ENCODE data around the gene NOL4L.

The NOL4L gene

DNA sequence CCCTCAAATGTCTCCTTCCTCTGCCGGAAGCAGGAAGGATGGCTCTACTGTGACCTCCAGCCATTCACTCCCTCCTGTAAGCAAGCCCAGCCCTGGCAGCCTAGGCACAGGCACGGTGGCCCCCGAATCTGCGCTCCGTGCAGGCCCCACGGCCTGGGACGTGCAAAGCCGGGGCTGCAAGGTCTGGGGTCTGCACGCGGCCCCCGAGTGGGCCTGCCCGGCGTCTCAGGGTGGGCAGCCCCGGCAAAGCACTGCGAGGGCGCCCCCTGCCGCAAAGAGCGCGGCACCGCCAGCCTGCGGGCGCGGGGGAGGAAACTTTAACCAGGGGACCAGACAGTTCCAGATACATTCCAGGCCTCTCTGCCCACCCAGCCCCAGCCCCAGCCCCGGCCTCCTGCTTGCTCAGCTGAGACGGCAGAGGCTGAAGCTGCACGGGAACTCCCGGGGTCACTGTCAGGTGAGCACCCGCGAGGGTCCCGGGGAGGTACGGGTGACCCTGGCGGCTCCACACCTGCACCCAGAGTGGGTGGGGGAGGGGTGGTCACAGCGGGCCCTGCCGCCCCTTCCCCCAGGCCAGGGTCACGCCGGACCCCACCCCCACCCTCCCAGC is 128.2 kb downstream of the NOL4L start:
- DNase-seq (ENCODE audit: low spot score), result no peak

DNA sequence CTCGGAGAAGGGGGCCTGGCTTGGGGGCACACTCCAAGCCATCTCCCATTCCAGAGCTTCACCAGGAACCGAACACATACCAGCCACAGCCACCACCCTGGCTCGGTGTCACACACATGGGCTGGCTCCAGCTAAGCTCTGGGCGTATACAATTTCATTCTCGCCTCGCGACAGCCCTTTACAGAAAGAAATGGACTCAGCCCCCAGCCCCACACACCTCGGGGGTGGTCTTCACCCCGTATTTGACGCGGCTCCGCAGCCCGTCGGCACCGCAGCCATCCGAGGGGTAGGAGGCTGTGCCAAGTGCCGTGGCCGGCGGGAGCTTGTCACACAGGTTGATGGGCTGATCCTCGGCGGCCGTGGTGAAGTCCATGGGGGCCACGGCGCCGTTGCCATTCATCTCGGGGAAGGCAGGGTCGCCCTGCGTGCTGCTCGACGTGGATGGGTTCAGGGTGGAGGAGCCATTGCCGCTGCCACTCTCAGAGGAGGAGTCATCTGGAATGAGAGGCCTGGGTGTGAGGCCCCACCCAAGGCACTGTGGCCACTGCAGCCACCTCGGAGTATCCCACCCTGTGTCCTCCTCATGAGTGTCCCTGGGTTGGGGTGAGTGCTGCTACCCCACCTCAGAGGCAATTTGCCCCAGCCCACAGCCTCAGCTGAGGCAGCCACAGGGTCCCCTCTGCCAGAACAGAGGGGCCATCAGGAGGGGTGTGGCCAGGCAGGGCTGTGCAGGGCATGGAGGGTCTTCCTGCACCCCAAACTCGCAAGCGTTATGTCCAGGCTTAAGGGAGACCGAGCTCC is 129.0 kb downstream of the NOL4L start:
- DNase-seq (ENCODE audit: low spot score), result no peak

DNA sequence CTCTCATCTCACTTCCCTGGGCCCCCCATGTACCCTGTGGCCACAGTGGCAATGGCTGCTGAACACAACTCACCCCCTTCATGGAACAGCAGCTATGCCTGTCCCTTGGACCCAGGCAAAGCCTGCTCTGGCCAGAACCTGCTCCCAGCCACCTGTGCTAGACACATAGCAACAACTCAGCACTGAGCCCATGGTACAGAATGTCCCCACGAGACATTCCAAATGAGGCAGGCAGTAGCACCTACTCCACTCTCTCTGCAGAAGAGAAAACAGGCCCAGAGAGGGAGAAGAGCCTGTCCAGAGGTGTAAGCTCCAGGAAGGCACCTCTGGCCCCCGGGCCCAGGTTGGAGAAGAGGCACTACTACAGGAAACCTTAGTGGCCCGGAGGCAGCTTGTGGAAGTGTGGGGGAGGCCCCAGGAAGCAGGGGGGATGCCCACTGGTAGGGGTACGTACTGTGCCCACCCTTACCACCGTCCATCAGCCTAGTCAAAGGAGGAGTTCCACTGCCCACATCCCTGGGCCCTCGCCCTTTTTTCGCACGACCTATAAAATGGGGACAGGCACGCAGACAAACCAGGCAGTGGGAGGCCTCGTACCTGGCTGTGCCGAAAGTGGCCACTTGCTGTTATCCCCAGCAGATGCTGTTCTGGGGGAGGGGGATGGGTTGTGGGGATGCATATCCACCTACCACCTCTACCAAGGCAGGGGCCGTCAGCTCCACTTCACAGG is 129.8 kb downstream of the NOL4L start:
- no peak for DNase-seq (ENCODE audit: low spot score)

DNA sequence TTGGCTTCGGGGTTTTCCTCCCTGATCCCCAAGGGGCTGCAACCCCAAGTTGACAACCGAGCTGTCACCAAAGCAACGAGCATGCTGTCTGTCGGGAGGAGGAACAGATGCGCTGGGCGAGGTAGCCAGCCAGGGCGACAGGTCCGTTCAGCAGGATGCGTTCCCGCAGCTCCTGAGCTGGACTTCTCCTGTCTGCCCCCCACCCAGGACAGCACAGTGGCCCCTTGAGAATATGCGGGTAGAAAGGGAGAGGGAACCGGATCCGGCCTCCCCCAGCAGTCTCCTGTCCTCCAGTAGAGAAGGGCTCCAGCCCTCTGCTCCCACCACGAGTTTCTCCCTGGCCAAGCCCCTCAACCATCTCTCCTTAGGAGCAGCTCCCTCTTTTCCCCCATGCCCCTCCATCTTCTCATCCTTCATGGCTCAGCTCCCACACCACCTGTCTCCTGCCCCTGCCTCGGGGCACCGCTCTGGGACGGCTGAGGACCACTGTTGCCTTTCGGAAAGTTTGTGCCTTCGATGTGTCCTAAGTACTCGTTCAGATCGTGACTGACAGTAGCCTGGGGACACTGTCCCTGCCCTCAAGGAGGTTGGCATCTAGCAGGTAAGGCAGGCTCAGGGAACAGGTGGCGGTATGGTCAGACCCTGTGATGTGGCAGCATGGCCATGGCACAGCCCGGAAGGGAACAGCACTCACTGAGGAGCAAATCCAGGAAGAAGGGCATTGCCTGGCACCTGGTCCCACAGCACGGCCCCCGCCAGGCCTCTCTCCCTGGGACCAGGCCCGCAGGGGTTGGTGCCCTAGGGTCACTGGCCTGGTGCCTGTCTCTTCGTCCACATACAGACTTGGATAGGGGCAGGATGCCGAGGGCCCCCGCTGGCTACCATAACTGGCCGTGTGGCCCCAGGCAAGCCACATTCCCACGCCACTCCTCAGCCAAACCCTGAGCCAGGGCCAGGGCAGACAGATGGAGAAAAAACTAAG is 130.7 kb downstream of the NOL4L start:
- DNase-seq (ENCODE audit: low spot score), result no peak

DNA sequence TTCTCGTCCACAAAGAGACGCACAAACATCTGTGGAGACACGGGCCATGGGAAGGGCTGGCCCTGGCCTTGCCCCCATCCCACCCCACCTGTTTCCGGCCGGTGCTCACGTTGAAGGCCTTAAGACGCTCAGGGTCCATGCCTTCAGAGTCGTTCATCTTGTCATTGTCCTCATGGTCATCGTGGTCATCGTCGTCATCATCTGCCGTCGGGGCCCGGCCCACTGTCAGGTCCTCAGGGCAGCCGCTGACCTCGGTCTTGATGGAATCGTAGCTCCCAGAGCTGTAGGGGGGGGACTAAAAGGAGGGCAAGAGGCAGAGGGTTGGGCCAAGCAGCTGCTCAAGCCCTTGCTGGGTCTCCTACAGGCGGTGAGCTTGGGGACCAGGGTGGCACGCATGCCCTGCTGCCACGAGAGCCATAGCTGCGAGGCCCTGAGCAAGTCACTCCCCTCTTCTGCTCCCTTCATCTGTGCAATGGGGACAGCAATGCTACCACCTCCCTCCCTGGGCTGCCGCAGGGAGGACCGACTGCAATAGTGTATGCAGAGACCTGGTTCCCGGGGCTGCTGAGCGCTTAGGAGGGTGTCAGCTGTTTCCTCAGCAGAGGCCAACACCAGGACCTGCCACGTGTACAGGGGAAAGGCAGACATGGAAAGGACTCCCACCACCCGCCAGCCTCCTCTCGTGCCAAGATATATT is 131.5 kb downstream of the NOL4L start:
- no peak for DNase-seq (ENCODE audit: low spot score)

DNA sequence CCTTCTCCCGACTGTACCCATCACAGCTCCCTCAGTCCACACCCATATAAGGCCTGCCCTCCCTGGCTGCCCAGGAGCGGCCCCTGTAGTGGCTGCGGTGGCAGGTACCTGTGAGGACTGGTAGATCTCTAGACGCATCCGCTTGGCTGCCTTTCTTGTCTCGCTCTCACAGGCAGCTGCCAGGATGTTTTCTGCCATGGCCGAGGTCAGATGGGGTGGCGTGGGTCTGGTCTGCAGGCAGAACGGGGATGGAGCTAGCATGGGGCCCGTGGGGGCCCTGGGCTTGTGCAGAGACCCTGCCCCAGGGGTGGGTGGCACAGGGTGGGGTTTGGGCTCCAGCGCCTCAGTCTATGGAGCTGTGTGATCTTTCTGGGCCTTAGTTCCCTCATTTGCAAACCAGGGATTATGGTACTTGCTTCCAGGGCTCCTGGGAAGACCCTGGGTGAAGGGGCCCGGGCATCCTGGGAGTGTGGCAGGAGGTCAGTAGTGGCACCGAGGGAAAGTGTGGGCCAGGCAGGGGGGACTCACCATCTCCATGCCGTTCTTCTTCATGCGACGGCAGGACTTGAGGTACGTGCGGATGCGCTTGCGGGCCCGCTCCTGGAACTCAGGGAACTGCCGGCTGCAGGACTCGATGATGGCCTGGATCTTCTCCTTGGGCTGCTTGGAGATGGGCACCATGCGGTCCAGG is 132.2 kb downstream of the NOL4L start:
- DNase-seq (ENCODE audit: low spot score), result no peak

DNA sequence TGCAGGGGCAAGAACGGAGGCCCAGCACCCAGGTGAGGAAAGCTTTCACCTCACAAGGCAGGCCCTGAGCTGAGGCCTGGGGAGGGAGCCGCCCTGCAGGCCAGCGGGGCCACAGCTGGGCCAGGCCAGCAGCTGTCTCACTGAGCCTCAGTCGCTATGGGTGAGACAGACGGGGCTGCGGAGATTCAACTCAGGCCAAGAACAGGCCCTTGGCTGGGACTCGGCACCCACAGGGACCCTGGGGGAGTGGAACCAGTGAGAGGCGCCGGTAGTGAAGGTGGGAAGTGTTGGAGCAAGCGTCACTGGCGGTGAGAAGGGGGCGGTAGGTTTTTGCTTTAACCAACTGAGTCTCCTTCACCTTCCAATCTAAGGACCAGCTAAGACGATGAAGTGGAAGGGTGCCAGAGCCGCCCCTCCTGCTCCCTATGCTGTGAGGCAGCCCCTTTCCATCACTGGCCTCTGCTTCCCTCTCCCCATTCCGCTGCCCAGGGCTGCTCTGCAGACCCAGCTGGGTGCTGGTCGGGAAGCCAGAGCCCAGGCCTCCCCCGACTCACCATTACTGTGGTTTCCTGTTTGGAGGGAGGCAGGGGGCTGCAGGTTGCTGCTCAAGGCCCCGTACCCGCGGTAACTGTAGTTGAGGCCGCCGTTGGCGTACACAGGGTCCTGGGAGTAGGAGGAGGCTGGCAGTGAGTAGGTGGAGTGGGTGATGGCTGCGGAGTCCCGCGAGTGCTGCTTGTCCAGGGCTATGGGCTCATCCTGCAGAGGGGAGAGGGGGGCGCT is 133.3 kb downstream of the NOL4L start:
- DNase-seq (ENCODE audit: low spot score), result no peak

DNA sequence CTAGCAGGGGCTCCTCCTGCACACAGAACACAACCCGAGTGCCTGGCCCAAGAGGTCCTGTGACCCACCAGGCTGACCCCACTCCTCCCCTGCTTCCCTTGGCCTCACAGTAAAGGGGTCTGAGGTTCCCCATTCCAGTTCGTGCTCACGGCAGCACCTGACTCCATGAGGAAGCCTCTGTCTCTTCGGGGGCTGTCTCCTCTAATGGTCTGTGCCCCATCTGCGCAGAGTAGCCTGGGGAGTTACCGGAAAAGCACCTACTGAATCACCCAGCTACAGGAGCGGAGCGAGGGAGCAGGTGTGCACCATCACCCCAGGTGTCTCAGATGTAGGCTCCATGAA is 133.8 kb downstream of the NOL4L start:
- no peak for DNase-seq (ENCODE audit: low spot score)

DNA sequence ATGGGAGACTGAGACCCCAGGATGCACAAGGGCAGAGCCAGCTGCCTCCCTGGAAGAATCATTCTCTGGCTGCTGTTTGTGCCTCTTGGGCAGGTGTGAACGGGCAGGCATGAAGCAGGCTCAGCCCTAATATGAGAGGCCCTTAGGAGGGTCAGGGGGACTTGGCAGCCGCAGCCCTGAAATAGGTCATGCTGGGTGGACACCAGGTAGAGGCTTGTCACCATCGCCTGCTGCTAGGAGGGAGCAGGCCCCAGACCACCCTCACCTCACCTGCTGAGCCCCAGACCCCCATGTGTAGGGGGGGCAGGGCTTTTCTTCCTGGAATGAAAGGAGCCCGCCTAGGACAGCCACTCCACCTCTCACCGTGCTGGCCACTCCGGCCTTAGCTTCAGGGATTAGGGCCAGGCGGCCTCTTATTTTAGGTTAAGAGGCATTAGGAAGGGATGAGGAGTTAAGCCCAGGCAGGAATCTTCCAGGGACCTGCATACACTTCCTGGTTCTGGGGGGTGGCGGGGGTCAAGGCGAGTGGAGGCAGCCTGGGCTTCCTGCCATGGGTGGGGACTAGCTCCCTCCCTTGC is 134.6 kb downstream of the NOL4L start:
- no peak for DNase-seq (ENCODE audit: low spot score)

DNA sequence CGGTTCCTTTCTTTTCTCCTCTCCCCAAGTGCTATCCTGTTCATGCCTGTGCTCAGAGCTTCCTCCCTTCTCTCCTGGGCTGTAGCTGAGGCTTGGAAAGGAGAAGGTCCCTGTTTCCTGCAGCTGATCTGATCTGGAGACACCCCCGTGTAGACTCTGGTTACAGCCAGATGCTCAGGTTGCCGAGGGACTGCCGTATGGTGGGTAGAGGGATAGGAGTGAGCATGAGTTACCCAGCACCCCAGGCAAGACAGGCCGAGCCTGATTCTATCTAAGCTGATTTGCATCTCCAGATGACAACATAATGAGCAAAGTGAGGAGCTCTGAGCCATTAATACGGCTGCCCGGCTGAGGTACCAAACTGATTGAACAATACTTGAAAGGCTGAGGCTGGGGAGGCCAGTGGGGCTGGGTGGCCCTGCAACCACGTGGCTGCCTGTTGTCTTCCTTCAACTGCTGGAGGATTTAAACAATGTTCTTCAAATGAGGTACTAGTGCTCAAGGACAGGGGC is 135.2 kb downstream of the NOL4L start:
- DNase-seq (ENCODE audit: low spot score), result no peak

DNA sequence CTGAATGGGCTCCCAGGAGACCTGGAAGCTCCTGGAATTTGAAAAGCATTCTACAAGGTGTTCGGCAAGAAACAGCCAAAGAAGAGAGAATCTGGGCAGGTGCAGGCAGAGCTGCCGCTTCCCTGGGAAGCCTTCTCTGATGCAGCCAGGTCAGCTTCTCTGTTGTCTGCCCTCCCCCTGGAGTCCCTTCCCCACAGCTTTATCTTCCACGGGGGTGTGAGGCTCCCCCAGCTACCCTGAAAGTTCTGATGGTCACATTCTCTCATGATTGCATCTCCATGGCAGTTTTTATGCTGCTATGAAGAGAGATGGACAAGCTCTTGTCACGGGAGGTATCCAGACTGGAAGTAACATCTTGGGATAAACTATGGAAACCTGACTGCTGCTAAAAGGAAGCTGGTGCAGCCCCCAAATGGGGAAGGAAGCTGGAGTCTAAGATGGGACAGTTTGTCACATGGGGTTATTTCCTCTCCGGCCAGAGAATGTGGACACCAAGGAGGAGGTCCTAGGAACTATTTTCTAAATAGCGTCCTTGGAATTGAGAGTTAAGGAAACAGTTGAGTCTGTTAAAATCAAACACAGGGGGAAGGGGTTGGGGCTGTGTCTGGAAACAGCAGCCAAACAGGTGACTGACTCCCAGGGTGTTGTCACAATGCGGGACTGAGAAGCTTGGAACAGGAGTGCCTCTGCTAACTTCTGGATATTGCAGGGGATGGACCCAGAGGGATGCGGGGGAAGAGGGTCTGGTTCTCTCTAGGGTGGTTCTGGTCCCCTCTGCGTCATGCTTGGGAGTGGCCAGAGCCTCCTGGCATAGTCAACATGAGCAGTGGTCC is 135.9 kb downstream of the NOL4L start:
- no peak for DNase-seq (ENCODE audit: low spot score)

DNA sequence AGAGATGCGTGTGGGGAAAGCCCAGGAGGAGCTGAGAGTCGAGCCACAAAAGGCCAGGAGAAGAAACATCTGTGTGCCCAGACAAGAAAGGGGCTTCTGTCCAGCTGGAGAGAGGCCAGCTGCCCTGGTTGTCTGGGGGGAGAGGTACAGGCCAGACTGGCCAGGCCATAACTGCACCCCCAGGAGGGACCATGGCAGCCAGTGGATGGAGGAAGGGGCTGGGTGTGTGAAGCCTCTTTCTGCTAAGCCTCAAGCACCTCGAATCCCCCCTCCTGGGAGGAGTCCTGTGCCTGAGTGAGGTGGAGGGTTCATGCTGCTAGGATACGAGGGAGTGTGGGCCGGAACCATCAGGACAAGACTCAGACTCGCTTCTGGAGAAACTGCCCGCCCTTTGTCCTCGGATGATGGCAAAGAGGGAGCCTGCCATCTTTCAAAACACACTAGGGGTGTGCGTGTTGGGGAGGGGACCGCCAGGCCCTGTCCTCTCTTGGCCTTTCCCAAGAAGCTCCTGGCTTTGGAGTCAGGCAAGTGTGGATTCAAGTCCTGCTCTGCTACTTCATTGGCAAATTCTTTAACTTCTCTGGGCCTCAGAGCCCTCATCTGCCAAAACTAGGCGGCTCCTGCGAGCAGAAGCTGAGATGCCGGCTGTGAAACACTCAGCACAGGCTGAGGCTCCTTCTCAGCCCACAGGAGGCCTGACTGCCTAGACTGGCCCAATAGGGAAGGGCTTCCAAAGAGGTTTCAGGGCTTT is 136.7 kb downstream of the NOL4L start:
- DNase-seq (ENCODE audit: low spot score), result no peak

DNA sequence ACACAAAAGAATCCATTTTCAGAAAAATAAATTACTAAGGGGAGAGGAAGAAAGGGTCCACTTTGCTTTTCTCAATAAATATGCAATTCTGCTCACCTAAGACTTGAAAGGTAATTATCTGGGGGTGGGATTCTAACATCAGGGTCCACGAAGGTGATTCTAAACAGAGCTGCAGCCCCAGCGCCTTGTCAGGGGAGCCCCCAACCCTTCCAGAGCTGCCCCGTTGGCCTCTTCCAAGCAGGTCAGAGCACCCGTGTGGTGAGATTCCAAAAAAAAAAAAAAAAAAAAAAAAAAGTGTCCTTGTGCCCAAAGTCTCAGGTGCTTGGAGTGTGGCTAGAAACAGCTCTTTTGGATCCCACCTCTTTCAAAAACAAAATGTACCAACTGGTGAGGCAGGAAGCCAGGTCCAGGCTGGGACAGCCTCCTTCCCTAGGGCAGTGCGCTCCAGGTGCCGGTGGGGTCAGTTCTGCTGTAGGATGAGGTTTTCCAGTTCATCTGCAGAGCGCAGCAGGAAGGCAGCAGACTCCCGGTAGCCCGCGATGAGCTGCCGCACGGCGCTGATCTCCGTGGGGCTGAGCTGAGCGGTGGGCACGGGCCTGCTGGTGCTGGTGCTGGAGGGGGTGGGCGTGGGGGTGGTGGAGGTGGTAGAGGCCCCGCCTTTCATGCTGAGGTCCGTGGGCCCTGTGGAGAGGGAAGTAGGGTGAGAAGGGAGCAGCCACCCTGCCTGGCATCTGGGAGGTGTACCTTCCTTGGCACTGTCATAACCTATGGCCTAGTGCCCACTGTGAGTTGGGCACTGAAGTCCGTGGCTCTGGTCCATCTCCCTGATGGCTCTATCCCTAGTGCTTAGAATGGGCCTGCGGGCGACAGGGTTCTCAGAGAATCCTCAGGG is 137.8 kb downstream of the NOL4L start:
- DNase-seq (ENCODE audit: low spot score), result no peak

DNA sequence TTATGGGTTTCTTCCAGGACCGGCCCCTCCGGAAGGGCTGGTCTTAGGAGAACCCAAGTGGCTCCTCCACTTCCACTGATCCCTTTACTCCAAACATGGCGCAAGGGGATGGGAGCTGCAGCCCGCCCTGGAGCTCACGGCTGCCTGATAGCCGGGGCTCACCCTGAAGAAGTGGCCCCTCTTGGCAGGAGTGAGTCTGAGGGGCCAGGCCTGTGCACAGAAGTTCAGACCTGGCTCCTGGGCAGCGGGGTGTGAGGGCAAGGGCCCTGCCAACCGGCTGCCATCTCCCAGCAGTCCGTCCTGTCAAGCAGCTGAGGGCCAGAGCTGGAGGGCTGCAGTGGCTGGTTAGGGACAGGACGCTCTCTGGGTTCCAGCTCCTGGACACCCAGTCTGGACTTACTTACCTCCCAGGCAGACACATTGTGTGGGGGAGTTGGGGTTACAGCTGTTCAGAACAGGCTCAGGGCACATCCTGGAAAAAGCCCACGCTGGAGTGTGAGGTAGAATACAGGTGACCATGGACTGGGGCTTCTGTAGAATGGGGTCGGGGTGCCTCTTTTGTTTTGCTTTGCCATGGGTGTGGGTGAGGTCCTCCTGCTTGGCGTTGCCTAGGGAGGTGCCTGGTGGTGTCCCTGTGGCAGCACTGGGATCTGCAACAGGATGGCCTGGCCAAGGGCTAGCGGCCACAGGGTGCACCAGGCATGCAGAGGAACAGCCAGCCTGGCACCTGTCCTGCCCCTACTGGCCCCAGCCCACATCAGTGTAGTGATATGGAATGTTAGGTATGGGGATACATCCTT is 138.6 kb downstream of the NOL4L start:
- no peak for DNase-seq (ENCODE audit: low spot score)

DNA sequence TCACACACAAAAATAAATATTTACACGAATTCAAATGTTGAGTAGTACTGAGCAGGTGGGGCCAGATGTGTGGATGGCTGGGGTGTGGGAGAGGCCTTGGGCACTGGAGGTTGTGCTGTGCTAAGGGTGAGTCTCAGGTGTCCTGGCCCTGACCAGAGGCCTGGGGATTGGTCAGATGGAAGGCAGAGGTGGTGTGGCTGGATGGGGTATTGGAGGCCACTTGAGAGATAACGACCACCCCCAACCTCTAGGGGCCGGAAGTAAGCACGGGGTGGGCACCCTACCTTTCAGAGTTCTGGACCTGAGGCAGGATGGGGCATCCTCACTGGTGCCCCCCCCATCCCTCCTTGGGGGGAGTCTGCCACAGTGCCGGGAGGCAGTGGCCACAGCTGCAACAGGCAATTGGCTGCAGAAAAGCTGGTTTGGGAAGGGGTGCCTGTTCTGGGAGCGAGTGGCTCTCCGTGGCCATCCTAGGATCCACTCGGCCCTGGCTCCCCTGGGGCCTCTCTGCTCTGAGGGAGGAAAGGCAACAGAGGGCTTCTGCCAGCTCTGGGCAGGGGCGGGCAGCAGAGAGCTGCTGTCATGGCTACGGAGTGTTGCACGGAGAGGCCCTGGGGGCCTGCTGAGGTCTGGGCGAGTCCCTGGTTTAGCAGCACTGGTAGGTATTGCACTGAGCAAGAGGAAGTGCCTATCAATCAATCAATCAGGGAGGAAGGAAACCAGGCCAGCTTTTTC is 139.4 kb downstream of the NOL4L start:
- DNase-seq (ENCODE audit: low spot score), result no peak
